ENCODE results near the gene PRKN.
"Not testable (repeated sequence)": the region's sequence is repeated elsewhere in the genome, so short reads cannot be mapped to it uniquely, and the experiment has no call there.

The PRKN gene

DNA sequence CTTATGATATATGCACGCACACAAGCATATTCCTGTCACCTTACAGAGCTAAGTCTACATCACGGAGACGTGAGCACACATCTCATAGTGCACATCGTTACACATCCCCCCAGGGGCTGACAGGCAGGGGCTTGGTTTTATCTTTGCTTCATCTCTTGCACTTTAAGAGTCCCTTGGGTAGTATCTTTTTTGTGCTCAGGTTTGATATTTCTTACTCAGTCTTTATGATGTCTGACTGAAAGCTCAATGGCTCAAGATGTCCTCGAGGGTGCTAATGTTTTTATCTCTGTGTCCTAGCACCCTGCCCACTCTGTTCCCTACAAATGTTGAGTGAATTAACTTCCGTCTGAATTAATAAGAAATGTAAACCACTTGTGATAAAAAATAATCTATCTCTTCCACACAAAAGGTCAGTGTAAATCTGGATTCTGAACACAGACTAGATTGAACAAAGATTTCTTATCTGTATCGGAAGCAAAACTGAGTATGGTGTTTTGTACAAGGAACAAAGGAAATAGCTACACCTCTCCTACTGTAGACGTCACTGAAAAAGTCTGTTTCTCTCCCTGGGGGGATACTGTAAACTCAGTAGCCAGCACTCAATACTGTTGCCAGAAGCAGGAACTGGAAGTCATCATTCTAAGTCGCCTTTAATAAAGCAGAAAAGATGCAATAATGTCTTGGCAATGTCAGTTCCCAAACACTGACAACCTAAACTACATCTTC, 195.1 kb downstream of the PRKN start:
- Histone ChIP-seq H3K9ac (ENCODE audit: low read length) (no peak overlapping the region), H3K9me2 (ENCODE audit: low read depth, low read length) (no peaks in the 10 kb centered on the region), H3K79me2 (ENCODE audit: insufficient read depth, low read length) (no peaks in the 10 kb centered on the region), H3K9me3 (ENCODE audit: low read length) (no peaks in the 10 kb centered on the region), H3K4me3 (ENCODE audit: low read depth, low read length, poor library complexity, severe bottlenecking) (no peak overlapping the region), H3K4me1 (ENCODE audit: insufficient read depth, low read length, severe bottlenecking) (no peaks in the 10 kb centered on the region), H3K27ac (ENCODE audit: low read depth, low read length, poor library complexity, severe bottlenecking) (no peak overlapping the region), H3K36me3 (ENCODE audit: insufficient read depth, low read length) (no peaks in the 10 kb centered on the region), H3K4me2 (ENCODE audit: low read length) (no peak overlapping the region), H3K27me3 (ENCODE audit: insufficient read depth, low read length) (no peaks in the 10 kb centered on the region), H4K20me1 (ENCODE audit: insufficient read depth, low read length) (no peaks in the 10 kb centered on the region), H2AFZ (ENCODE audit: low read length) (no peak overlapping the region), H3F3A (ENCODE audit: insufficient read depth, low read length) (no peaks in the 10 kb centered on the region)
- TF ChIP-seq, protein P1, sequence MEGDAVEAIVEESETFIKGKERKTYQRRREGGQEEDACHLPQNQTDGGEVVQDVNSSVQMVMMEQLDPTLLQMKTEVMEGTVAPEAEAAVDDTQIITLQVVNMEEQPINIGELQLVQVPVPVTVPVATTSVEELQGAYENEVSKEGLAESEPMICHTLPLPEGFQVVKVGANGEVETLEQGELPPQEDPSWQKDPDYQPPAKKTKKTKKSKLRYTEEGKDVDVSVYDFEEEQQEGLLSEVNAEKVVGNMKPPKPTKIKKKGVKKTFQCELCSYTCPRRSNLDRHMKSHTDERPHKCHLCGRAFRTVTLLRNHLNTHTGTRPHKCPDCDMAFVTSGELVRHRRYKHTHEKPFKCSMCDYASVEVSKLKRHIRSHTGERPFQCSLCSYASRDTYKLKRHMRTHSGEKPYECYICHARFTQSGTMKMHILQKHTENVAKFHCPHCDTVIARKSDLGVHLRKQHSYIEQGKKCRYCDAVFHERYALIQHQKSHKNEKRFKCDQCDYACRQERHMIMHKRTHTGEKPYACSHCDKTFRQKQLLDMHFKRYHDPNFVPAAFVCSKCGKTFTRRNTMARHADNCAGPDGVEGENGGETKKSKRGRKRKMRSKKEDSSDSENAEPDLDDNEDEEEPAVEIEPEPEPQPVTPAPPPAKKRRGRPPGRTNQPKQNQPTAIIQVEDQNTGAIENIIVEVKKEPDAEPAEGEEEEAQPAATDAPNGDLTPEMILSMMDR (IDR thresholded peaks at IDR 0.05; ENCODE audit: low read length), result no peak
- TF ChIP-seq EZH2 (IDR thresholded peaks at IDR 0.05; ENCODE audit: borderline replicate concordance, low read length), result no peak

DNA sequence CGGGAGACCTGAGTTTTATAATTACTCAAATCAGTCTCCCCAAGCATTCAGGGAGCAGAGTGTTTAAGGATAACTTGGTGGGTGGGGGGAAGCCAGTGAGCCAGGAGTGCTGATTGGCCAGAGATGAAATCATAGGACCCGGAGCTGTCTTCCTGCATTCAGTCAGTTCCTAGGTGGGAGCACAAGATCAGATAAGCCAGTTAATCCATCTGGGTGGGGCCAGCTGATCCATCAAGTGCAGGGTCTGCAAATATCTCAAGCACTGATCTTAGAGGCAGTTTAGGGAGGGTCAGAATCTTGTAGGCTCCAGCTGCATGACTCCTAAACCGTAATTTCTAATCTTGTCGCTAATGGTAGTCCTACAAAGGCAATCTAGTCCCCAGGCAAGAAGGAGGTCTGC, 196.2 kb downstream of the PRKN start:
- not testable (repeated sequence) for H3K27me3 ChIP-seq (ENCODE audit: insufficient read depth, low read length); H3K79me2 ChIP-seq (ENCODE audit: insufficient read depth, low read length); H2AFZ ChIP-seq (ENCODE audit: low read length); H3K36me3 ChIP-seq (ENCODE audit: insufficient read depth, low read length); H3K4me1 ChIP-seq (ENCODE audit: insufficient read depth, low read length, severe bottlenecking); H4K20me1 ChIP-seq (ENCODE audit: insufficient read depth, low read length); H3K9me2 ChIP-seq (ENCODE audit: low read depth, low read length); H3K4me2 ChIP-seq (ENCODE audit: low read length); H3K27ac ChIP-seq (ENCODE audit: low read depth, low read length, poor library complexity, severe bottlenecking); H3K9me3 ChIP-seq (ENCODE audit: low read length); H3K4me3 ChIP-seq (ENCODE audit: low read depth, low read length, poor library complexity, severe bottlenecking); H3F3A ChIP-seq (ENCODE audit: insufficient read depth, low read length); H3K9ac ChIP-seq (ENCODE audit: low read length)

DNA sequence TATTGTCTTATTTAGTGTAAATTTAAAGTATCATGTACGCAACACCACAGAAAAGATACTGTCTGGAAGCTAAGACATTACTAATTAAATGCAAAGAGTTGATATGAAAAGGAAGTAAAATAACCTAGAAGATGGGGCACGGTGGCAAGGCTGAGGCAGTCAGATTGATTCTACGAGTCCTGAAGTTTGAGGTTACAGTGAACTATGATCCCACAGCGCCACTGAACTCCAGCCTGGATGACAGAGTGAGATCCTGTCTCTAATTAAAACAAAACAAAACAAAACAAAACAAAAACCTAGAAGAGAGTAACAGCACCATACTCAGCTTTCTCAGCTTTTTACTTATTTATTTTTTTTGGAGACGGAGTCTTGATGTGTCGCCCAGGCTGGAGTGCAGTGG, 199.0 kb downstream of the PRKN start:
- Histone ChIP-seq H4K20me1 (ENCODE audit: insufficient read depth, low read length) (no peaks in the 10 kb centered on the region), H3K4me3 (ENCODE audit: low read depth, low read length, poor library complexity, severe bottlenecking) (no peak overlapping the region), H3F3A (ENCODE audit: insufficient read depth, low read length) (no peaks in the 10 kb centered on the region), H3K9me3 (ENCODE audit: low read length) (no peaks in the 10 kb centered on the region), H3K27me3 (ENCODE audit: insufficient read depth, low read length) (no peaks in the 10 kb centered on the region), H3K27ac (ENCODE audit: low read depth, low read length, poor library complexity, severe bottlenecking) (no peak overlapping the region), H3K9ac (ENCODE audit: low read length) (no peak overlapping the region), H2AFZ (ENCODE audit: low read length) (no peak overlapping the region), H3K36me3 (ENCODE audit: insufficient read depth, low read length) (no peaks in the 10 kb centered on the region), H3K9me2 (ENCODE audit: low read depth, low read length) (no peaks in the 10 kb centered on the region), H3K4me2 (ENCODE audit: low read length) (no peak overlapping the region), H3K4me1 (ENCODE audit: insufficient read depth, low read length, severe bottlenecking) (no peaks in the 10 kb centered on the region), H3K79me2 (ENCODE audit: insufficient read depth, low read length) (no peaks in the 10 kb centered on the region)
- TF ChIP-seq, protein P1 (IDR thresholded peaks at IDR 0.05; ENCODE audit: low read length), result no peak
- TF ChIP-seq EZH2 (IDR thresholded peaks at IDR 0.05; ENCODE audit: borderline replicate concordance, low read length), result no peak

DNA sequence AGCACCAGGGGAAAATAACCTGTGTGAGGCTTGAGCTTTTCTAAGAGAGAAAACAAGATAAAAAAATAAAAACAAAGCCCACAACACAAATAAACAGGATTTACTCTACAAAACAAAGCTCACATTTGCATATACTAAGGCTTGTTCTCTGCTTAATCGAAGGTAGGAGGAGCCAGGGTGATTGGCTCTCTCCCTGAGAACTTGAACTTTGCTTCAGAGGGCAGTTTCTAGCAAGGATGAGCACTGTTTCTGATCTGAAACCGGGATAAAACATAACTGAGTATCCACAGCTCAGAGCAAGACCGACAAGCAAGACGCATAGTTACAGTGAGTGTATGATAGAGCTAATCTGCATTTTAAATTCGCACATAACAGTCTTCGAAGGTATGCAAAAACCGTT, 200.6 kb downstream of the PRKN start:
- Histone ChIP-seq H2AFZ (ENCODE audit: low read length) (no peak overlapping the region), H3K79me2 (ENCODE audit: insufficient read depth, low read length) (no peaks in the 10 kb centered on the region), H3K9me3 (ENCODE audit: low read length) (no peaks in the 10 kb centered on the region), H3K9me2 (ENCODE audit: low read depth, low read length) (no peaks in the 10 kb centered on the region), H3K4me1 (ENCODE audit: insufficient read depth, low read length, severe bottlenecking) (no peaks in the 10 kb centered on the region), H3K4me3 (ENCODE audit: low read depth, low read length, poor library complexity, severe bottlenecking) (no peak overlapping the region), H3K27ac (ENCODE audit: low read depth, low read length, poor library complexity, severe bottlenecking) (no peak overlapping the region), H3K4me2 (ENCODE audit: low read length) (no peak overlapping the region), H3K36me3 (ENCODE audit: insufficient read depth, low read length) (no peaks in the 10 kb centered on the region), H3K27me3 (ENCODE audit: insufficient read depth, low read length) (no peaks in the 10 kb centered on the region), H4K20me1 (ENCODE audit: insufficient read depth, low read length) (no peaks in the 10 kb centered on the region), H3K9ac (ENCODE audit: low read length) (no peak overlapping the region), H3F3A (ENCODE audit: insufficient read depth, low read length) (no peaks in the 10 kb centered on the region)
- no peak for TF ChIP-seq EZH2 (IDR thresholded peaks at IDR 0.05; ENCODE audit: borderline replicate concordance, low read length)
- TF ChIP-seq, protein P1 (IDR thresholded peaks at IDR 0.05; ENCODE audit: low read length), result no peak

Data from OCI-LY1 (cell line).